CD14-positive monocyte (primary cell): ENCODE data around the gene SAG. TPM values are rescaled to one million over a fixed set of nuclear protein-coding genes. Genes with fewer than 3 reads are reported as not detected.

Experiments used
- DNase-seq, 3 donors: peaks; one replicate each; pipeline ENCODE4 v3.0.0-alpha.2; 2011 to 2022
- H2AFZ ChIP-seq: 2 replicates; pipeline ENCODE4 v1.6.0; 2012; ENCODE audit warnings: mild to moderate bottlenecking, low read depth, low read length, inconsistent platforms; ENCODE audit not compliant: insufficient read depth, poor library complexity, severe bottlenecking
- H3K27ac ChIP-seq, 2 donors: 1 replicate in 1 of 2; 2 replicates in 1 of 2; pipeline ENCODE4 v1.5.1; 2012 to 2013; ENCODE audit warnings: low read length in 2 of 2, control low read depth in 1 of 2, inconsistent platforms in 1 of 2, low read depth in 1 of 2, mild to moderate bottlenecking in 1 of 2
- H3K27me3 ChIP-seq, 2 donors: one replicate each; pipeline versions ENCODE4 v1.6.0 to v1.6.1; 2011 to 2013; ENCODE audit warnings: low read length in 2 of 2; ENCODE audit not compliant: control insufficient read depth in 2 of 2, insufficient read depth in 2 of 2
- H3K36me3 ChIP-seq, 2 donors: replicated peaks in 1 of 2; 1 replicate in 1 of 2; 2 replicates in 1 of 2; pipeline versions ENCODE4 v1.5.1 to v1.6.1; 2012 to 2013; ENCODE audit warnings: low read length in 2 of 2, control low read depth in 1 of 2, inconsistent platforms in 1 of 2, mild to moderate bottlenecking in 1 of 2; ENCODE audit not compliant: insufficient read depth in 2 of 2, control insufficient read depth in 1 of 2
- H3K4me1 ChIP-seq, 2 donors: 1 replicate in 1 of 2; 2 replicates in 1 of 2; pipeline versions ENCODE4 v1.5.1 to v1.6.1; 2012 to 2013; ENCODE audit warnings: low read length in 2 of 2, control low read depth in 1 of 2, inconsistent platforms in 1 of 2, mild to moderate bottlenecking in 1 of 2, moderate library complexity in 1 of 2; ENCODE audit not compliant: insufficient read depth in 2 of 2, control insufficient read depth in 1 of 2
- H3K4me2 ChIP-seq: replicated peaks from 2 replicates; pipeline ENCODE3; 2012; ENCODE audit warnings: low read length, moderate library complexity, mild to moderate bottlenecking; ENCODE audit not compliant: poor library complexity, severe bottlenecking; ENCODE audit errors: extremely low read depth
- H3K4me3 ChIP-seq, 3 experiments: fragments of 200-600 bp in 1 of 3; sonication (generic) in 1 of 3; replicated peaks in 1 of 3; 1 replicate in 2 of 3; 2 replicates in 1 of 3; pipeline ENCODE4 v1.5.1; 2011 to 2013; ENCODE audit warnings: low read length in 3 of 3, mild to moderate bottlenecking in 3 of 3, control low read depth in 2 of 3, low read depth in 2 of 3, inconsistent platforms in 1 of 3, moderate library complexity in 1 of 3
- H3K79me2 ChIP-seq: 2 replicates; pipeline ENCODE4 v1.6.0; 2012; ENCODE audit warnings: mild to moderate bottlenecking, control low read depth, inconsistent platforms, low read length, moderate library complexity; ENCODE audit not compliant: insufficient read depth
- H3K9ac ChIP-seq: 2 replicates; pipeline ENCODE4 v1.6.0; 2017; ENCODE audit warnings: low read length, mild to moderate bottlenecking; ENCODE audit not compliant: insufficient read depth, poor library complexity, severe bottlenecking
- H3K9me3 ChIP-seq, 2 donors: replicated peaks in 1 of 2; 1 replicate in 1 of 2; 2 replicates in 1 of 2; pipeline versions ENCODE4 v1.5.1 to v1.6.1; 2012 to 2013; ENCODE audit warnings: low read length in 2 of 2, control low read depth in 1 of 2; ENCODE audit not compliant: control insufficient read depth in 1 of 2, insufficient read depth in 1 of 2
- H4K20me1 ChIP-seq: 2 replicates; pipeline ENCODE4 v1.6.0; 2012; ENCODE audit warnings: mild to moderate bottlenecking, low read length, control low read depth, moderate library complexity; ENCODE audit not compliant: insufficient read depth
- H3K27ac Mint-ChIP-seq, 7 donors: one replicate each; pipeline ENCODE4 v1.8.0; 2020; ENCODE audit warnings: mild to moderate bottlenecking in 7 of 7, mixed read lengths in 7 of 7, moderate library complexity in 6 of 7, inconsistent platforms in 2 of 7
- H3K27me3 Mint-ChIP-seq, 3 donors: one replicate each; pipeline ENCODE4 v1.8.0; 2021 to 2022; ENCODE audit warnings: low read depth in 3 of 3, mild to moderate bottlenecking in 3 of 3, mixed read lengths in 3 of 3, moderate library complexity in 3 of 3, inconsistent platforms in 1 of 3
- H3K36me3 Mint-ChIP-seq, 2 donors: one replicate each; pipeline ENCODE4 v1.8.0; 2020; ENCODE audit warnings: mixed read lengths in 2 of 2, inconsistent platforms in 1 of 2, mild to moderate bottlenecking in 1 of 2
- H3K4me1 Mint-ChIP-seq: one replicate; pipeline ENCODE4 v1.8.0; 2020; ENCODE audit warnings: mild to moderate bottlenecking, mixed read lengths
- H3K4me3 Mint-ChIP-seq, 2 donors: one replicate each; pipeline ENCODE4 v1.8.0; 2020; ENCODE audit warnings: mild to moderate bottlenecking in 2 of 2, mixed read lengths in 2 of 2, moderate library complexity in 1 of 2
- H3K9me3 Mint-ChIP-seq, 7 donors: one replicate each; pipeline ENCODE4 v1.8.0; 2020 to 2022; ENCODE audit warnings: mixed read lengths in 7 of 7, mild to moderate bottlenecking in 6 of 7, moderate library complexity in 6 of 7, inconsistent platforms in 2 of 7
- CTCF ChIP-seq: fragments of 200-600 bp; IDR thresholded peaks from one replicate; pipeline ENCODE4 v1.8.0; 2022; ENCODE audit warnings: antibody characterized with exemption, mild to moderate bottlenecking
- WGBS: methylation state at CpG from one replicate; pipeline ENCODE4 v1.1.5; 2013; ENCODE audit warnings: missing lambda C conversion rate; ENCODE audit not compliant: insufficient coverage; 5-methylcytosine and 5-hydroxymethylcytosine counted together
- intact Hi-C, 2 donors: fragments of 100-400 bp; cut with micrococcal nuclease; formaldehyde crosslinking; loops; one replicate each; pipeline versions ENCODE4 v1.15.0 to v1.15.1; 2023
- polyA plus RNA-seq, 3 donors: library from polyadenylated mRNA; depleted of rRNA in 1 of 3; unstranded in 2 of 3; stranded (reverse) in 1 of 3; fragments of 300-500 nt in 2 of 3; fragments of >200 nt in 1 of 3; fragmentation: Illumina TruSeq in 2 of 3; gene quantifications; 1 replicate in 2 of 3; 2 replicates in 1 of 3; pipeline ENCODE4 v1.2.3, GENCODE V29; 2012 to 2021

Gene SAG
- polyA plus RNA-seq, 3 donors, result 0.04 to 0.87 TPM; not detected in 1

- Mint-ChIP-seq H3K4me3 (no peak overlapping the region), H3K27me3 (peaks cover 0 to 2% (median 0%) of the 10 kb centered on the region in 3 donors), H3K9me3 (no peaks in the 10 kb centered on the region), H3K36me3 (peaks cover 92 to 98% of the 10 kb centered on the region in 2 donors), H3K4me1 (peaks cover 2% of the 10 kb centered on the region), H3K27ac (peak overlapping the region in 1 of 7 donors; percentile 39)
- peak overlapping the region in 1 of 2 donors; percentile 9 for H3K27ac ChIP-seq
- H3K9ac ChIP-seq, result no peak overlapping the region
- no peaks in the 10 kb centered on the region for H3K9me3 ChIP-seq
- no peak overlapping the region for H2AFZ ChIP-seq
- TF ChIP-seq CTCF, result no peak
- H3K79me2 ChIP-seq, result peaks cover 27% of the 10 kb centered on the region
- H3K4me2 ChIP-seq, result no peak overlapping the region
- H3K27me3 ChIP-seq, result no peaks in the 10 kb centered on the region
- peaks cover 94 to 100% of the 10 kb centered on the region in 2 donors for H3K36me3 ChIP-seq
- no peak overlapping the region for H3K4me3 ChIP-seq
- no peaks in the 10 kb centered on the region for H3K4me1 ChIP-seq
- no peak for DNase-seq
- peaks cover 47% of the 10 kb centered on the region for H4K20me1 ChIP-seq
- 100% methylated on average over 2 of the region's 6 CpGs for WGBS
- intact Hi-C loops, result no loop called here
Measured at GRCh38 chr2:233263045-233263570, 44.5 kb upstream of the SAG start.

- H3K4me1 ChIP-seq, result no peaks in the 10 kb centered on the region
- TF ChIP-seq CTCF, result no peak
- H3K9me3 ChIP-seq, result no peaks in the 10 kb centered on the region
- peaks cover 15% of the 10 kb centered on the region for H3K79me2 ChIP-seq
- Mint-ChIP-seq H3K36me3 (peaks cover 92 to 98% of the 10 kb centered on the region in 2 donors), H3K27ac (peak overlapping the region in 1 of 7 donors; percentile 28), H3K27me3 (peaks cover 0 to 2% (median 0%) of the 10 kb centered on the region in 3 donors), H3K9me3 (no peaks in the 10 kb centered on the region), H3K4me1 (peaks cover 2% of the 10 kb centered on the region), H3K4me3 (no peak overlapping the region)
- H3K27me3 ChIP-seq, result no peaks in the 10 kb centered on the region
- no peak overlapping the region for H3K4me3 ChIP-seq
- H3K4me2 ChIP-seq, result no peak overlapping the region
- WGBS, result 96% methylated on average over 6 of the region's 8 CpGs
- H4K20me1 ChIP-seq, result peaks cover 32% of the 10 kb centered on the region
- intact Hi-C loops, result no loop called here
- no peak overlapping the region for H3K27ac ChIP-seq
- H3K36me3 ChIP-seq, result peaks cover 94 to 100% of the 10 kb centered on the region in 2 donors
- H2AFZ ChIP-seq, result no peak overlapping the region
- DNase-seq, result no peak
- no peak overlapping the region for H3K9ac ChIP-seq
Measured at GRCh38 chr2:233264667-233265066, 42.9 kb upstream of the SAG start.
